Esophagus mucosa (tissue), 1 donor: ENCODE results near the gene PTPN14. TPM values are rescaled to one million over a fixed set of nuclear protein-coding genes. Genes with fewer than 3 reads are reported as not detected.

Experiments used
- ATAC-seq: fragments of 200-7000 bp; cut with Tn5 transposase; one replicate; pipeline ENCODE4 v1.9.1; 2020
- total RNA-seq: library from RNA; stranded (reverse); gene quantifications from one replicate; pipeline ENCODE4 v1.2.4, GENCODE V29; 2023
- donor health status: DM: yes; HTN: yes; CAD: no.

Gene PTPN14
- total RNA-seq, 1 donor from 2014 or later, result 25.3 TPM

DNA sequence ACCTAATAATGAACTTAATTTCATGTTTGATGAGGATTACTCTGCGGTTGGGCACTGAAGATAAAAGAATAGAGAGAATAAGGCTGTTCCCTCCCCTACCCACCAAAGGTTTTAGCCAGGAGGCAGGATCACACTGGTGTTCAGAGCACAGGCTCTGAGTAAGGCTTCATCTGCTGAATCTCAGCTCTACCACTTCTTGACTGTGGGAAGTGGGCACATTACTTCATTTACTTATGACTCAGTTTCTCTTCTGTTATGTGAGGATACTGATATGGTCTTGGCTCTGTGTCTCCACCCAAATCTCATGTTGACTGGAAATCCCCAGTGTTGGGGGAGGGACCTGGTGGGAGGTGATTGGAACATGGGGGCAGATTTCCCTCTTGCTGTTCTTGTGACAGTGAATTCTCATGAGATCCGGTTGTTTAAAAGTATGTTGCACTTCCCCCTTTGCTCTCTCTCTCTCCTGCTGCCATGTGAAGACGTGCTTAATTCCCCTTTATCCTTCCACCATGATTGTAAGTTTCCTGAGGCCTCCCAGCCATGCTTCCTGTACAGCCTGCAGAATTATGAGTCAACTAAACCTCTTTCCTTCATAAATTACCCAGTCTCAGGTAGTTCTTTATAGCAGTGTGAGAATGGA lies 190.8 kb downstream of the PTPN14 start:
- no peak for ATAC-seq

DNA sequence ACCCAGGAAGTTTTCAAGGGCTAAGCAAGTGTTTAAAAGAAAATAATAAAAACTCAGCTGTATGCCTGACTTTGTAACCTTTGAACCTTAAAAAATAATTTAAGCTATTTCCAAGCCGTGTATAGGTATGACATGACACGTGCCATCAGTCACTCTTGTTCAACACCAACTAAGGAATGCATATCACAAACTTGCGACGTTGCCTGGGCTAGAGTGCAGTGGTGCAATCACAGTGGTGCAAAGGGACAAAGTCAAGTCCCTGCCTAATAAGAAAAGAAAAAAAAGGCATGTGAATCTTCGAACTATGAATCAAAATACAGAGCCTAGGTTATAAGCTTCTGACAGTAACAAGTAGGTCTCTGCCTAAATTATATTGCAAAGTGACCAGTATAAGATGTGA lies 191.3 kb downstream of the PTPN14 start:
- no peak for ATAC-seq

DNA sequence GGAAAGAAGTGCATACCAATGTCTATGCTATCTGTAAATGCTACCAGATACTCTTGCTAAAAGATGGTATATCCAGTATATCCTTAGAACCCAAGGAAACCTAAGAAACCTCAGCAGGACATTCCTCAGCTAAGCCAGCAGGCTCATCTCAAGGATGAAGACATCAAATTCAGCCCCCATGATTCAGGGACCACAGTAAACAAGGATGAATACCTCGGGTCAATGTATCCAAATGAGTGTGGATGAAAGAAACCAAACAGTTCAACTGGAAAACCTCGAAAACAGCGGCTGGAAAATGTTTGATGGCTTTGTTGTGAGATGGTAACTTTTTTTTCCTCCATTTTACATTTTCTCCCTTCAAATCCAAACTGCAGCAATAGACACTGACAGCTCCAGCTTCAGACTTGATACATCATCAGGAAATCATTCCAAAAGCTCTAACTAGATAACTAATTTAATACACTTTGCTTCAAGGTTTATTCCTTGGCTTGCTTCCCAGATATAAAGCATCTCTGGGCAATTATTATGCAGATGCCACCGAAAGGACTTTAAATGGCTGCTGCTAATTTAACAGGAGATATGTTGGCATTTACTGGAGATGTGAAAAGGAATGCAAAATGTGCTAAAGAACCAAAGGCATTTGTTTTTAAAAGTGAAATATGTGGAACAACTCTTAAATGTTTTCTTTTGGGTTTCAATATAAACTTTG lies 196.8 kb downstream of the PTPN14 start:
- ATAC-seq, result no peak

DNA sequence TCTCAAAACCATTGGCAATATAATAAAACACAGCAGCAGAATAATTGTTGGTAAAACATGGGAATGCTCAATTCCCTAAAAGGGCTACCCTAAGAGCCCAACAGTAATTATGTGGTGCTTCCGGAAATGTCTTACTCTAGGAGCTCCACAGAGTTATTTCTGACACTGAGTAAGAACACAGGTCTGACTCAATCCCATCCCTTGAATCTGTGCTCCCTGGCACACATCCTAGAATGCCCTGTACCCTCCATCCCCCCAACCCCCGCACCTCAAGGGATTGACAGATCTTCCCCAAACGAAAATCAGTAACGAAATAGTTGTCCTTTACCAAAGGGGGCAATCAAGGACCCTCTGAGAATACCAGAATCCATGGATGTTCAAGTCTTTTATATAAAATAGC lies 198.6 kb downstream of the PTPN14 start:
- no peak for ATAC-seq

DNA sequence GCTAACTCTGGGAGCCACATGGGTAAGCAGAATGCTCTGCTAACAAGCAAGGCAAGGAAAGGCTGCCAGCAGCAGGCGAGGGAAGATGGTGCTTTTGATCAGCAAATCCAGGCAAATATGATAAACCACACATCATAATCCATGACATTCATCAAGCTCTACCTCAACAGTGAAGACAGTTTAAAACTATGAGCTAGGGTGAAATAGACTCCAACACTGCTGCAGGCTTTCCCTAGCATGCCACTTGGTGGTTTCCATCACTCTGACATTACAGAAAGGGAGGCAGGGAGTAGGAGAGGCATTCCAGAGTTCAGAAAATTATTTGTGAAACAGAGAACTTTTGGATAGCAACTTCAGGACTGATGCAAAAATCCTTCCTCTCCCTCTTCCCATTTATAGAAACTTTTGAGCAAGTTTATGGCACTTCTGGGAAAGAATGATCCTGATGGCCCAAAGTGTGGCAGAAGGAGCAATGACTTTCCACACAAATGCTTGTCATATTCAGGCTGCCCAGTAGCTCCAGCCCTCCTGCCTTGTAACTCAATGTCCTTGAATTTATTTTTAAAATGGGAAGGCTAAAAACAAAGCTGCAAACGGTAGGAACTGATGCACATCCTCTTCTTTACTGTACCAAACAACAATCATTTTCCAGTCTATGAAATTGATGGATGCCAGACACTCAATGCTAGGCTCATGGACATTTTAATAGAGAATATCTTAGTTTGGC lies 199.7 kb downstream of the PTPN14 start:
- no peak for ATAC-seq

DNA sequence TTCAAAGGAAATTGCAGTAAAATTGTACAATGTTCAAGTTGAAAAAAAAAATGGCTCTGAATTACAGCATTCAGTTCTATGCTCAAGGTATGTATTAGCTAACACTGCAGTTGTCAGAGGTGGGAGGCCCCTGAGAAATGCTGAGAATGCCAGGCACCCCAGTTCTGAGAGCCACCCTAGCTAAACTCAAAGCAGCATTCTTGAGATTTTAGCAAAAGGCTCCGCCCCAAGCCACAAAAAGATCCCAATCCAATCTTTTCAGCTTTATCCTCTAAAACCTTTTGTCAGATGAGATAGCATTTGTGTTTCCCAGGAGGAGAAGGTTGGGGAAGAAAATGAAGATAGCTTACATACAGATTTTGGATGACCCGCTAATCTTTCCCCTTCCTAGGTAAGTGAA lies 201.6 kb downstream of the PTPN14 start:
- no peak for ATAC-seq

DNA sequence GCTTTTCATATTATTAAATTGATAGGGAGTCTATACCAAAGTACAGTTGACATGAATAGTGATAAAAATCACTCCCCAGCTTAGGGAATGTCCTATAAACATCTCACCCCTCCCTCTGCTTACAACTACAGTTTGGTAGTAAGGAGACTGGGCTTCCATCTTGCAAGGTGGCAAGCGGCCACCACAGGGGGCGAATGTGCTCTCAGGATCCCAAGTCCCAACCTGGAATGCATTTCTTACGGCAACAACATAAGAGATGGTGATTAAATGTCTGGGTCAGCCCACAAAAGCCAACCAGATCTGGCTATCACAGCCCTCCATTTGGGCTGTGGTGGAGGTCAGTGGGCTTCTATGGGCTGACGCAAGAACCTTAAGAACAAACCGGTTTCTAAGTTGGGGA lies 202.4 kb downstream of the PTPN14 start:
- no peak for ATAC-seq

DNA sequence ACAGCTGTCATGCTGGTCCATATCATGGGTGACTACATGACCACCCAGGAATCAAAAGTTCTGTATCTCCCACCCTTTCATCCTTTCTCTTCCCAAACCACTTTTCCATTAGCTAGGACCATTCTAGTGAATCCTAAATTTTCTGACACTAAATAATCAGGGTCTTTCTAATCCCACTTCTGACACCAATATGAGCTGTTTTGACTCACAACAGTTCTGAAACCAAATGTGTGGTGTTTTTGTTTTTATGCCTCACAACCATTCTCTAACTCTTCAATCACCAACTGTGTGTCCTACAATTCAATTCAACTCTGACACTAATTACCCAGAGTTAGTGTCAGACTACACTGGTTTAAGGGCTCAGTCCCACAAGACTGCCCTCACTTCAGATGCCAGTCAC lies 206.5 kb downstream of the PTPN14 start:
- ATAC-seq, result no peak

DNA sequence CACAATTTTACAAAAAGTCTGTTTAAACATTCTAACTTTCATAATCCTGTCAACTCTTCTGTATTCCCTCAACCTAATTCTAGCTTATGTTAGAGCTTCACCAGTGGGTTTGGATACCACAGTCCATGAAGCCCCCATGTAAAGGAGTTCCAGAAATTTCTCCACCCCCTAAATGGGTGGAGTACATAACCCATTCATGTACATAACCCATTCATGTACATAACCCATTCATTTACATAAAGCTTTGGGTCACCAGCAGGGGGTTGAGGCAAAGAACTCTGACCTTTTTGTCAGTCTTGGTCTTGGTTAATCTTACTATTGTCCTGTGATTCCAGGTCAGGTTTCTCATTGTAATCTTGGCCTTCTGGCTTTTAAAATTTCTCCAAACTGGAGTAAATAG lies 208.9 kb downstream of the PTPN14 start:
- no peak for ATAC-seq

DNA sequence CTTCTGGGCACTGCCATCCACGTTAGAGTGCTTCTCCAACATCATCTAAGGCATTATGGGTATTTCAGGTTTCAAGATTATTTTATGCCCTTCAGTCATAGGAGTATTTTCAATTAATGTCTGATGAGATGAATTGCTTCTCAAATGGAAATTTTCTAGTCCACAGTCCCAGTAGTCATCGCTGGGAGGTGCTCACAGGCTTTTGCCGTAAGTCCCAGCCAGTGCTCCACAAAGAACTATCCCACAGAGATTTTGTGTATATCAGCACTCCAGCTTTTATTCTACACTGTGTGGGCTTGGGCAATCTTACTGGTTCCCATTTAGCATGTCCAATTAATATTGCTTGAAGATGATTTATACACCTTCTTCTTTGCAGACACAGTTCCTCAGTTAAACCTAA lies 209.5 kb downstream of the PTPN14 start:
- no peak for ATAC-seq

DNA sequence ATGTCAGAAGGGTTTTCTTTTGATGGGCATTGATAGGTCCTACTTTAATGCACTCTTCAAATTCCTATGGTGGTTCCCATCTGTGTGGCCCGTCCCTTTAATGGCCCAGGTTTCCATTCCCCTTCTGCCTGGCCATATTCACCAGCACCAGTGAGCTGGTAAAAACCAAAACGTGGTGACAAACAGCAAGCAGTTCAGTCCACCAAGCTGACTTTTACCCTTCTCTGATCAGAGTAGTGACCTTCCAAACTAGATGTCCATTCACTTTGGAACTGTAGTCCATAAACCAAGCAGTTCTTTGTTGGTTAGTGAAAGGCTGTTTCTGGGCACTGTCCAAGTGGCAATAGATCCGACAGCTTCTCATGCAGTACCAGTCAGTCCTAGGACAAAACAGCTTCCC lies 209.9 kb downstream of the PTPN14 start:
- ATAC-seq, result no peak

DNA sequence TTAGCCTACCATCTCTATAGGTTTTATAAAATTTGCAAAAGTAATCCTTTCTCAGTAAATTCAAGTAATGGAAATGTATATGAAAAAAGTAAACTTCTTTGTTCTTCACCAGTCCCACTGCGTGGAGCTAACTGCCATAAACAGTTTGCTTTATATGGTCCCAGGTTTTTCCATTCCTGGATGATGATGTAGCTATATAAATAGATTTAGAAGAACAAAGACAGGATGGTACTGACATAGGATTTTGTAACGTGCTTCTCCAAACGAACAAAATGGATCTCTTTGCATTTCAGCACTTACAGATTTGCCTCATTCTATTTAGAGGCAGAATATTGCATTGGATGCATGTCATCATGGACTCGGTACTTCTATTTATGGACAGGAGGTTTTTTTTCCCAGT lies 213.2 kb downstream of the PTPN14 start:
- ATAC-seq, result no peak

DNA sequence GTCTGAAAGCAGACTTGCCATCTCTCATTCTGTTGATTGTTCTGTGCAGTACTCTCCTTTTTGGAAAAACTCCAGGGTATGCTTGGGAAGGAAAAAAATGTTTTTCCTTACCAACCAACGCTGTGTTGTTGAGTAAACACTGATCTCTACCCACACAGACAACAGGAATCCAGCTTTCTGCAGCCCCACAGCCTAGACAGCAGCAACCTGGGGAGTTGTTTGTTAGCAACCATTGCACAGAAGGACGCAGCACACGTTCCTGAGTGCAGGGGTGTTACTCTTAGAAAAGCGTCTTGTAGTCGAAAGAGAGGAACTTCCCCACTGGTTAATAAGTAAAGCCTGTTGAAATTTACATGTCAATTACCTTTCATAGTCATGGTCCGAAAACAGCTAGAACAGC lies 213.9 kb downstream of the PTPN14 start:
- ATAC-seq, result no peak

DNA sequence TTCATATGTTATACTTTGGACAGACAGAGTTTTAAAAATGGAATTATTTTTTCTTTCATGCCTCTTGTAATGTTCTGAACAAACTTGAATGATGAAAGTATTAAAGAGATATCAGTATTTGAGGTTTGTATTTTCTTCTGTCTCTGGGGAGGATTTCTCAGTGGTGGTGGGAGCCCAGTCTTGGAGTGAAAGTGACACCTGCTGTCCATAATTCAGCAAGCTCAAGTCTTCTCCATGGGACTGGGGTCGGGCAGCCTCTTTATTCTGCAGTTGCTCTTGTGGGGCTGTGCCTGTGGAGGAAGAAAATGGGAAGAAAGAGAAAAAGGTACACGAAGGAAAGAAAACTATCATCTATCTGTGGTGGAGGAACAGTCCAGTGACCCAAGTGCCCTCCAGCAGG lies 214.4 kb downstream of the PTPN14 start:
- no peak for ATAC-seq

DNA sequence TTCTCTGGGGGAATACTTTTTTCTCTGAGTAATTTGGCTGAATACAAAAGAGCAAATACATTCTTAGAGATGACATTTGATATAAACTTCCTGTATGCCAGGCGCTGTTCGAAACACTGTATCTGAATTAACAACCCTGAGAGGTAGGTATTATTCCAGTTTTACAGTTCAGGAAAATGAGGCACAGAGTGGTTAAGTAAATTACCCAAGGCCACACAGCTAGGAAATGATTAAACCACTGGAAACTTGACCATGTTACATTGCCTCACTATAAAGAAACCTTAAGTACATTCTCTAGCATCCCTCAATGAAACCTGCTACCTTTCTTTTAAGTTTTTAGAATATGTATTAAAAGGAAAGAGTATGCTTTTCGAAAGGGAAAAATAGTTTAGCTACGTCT lies 215.8 kb downstream of the PTPN14 start:
- no peak for ATAC-seq

DNA sequence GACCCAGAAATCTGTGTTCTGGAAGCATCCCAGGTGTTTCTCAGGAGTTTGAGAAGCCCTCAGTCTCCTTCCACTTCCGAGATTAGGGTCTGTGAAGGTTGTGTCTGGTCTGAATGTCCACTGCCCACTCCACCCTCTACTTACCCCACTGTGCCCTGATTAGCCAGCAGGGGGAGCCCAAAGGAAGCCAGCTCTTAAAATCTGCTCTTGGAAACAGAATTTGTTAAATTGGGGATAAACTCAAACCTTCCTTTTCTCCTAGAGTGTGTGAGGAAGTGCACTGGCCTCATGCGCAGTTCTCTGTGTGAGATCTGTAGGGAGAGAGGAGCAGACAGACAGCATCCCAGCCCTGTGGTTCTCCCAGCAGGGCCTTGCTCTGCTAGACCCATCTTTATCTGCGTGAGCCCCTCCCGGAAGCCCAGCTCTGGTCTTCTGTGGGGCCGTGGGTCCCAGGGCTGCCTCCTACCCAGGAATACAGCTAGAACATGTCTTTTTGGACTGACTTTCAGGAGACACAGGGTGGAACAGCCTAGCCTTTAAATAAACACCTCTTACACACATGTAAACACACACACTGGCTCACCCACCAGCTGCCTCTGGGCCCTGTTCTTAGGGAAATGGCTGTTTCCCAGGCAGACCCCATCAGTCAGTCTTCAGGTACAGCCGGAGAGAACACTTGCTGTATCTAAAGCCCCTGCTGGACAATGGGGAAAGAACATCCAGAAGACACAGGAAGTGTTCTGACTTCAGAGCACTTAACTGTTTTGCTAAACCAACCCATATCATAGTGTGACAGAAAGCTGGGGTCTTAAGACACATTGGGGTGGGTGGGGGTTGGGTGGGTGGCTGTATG lies 218.2 kb downstream of the PTPN14 start:
- ATAC-seq, result no peak

DNA sequence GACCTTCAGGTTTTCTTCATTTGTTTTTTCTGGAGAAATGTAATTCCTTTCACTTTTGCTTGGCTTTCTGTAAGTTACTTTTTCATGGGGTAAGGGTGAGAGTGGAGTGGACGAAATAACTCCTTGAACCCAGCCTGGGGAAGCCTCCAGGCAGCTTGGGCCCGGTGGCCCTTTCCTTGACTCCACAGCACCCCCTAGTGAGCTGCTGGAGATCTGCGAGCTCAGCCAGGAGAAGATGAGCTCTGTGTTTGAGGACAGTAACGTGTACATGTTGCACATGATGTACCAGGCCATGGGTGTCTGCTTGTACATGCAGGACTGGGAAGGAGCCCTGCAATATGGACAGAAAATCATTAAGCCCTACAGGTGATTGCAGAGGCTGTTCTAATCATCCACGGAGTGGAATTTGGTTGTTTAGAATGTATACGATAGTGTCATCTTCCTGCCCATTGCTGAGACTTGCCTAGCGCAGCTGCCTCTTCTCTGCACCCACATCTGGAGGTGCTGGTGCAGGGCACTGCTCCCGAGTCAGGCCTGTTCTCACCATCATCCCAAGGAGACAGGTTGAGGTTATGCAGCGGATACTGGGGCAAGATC lies 219.5 kb downstream of the PTPN14 start:
- peak; percentile 31 for ATAC-seq

DNA sequence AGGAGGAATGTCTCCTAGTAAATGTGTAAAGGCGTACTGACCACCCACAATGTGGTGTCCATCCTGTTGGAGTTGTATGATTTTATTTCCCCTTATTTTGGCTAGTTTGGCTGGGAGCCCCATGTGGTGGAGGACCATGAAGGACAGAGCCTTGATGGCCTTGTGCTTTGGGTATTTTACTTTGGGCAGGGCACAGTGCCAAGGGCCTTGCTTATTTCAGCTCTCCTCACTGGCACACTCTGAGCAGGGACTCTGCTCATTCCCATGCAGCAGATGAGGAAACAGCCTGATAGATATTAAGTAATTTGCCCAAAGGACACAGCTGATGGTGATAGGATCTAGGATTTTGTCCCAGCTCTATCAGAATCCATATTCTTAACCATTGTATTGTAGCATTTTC lies 220.2 kb downstream of the PTPN14 start:
- ATAC-seq, result no peak

DNA sequence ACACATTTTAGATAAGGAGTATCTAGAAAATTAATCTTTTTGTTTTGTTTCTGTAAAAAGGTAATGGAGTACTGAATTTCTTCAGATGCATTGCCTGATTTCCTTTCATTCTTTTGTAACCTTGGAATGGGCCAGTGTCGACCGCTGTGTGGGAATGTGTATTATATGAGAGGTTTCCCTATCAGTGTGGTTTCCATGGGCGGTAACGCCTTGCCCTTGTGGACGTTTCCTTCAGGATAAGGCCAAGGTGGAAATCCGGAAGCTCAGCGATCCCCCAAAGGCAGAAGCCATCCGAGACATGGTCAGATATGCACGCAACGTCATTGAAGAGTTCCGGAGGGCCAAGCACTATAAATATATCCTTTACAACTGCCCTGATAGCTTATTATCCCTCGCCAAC lies 220.7 kb downstream of the PTPN14 start:
- ATAC-seq, result no peak

DNA sequence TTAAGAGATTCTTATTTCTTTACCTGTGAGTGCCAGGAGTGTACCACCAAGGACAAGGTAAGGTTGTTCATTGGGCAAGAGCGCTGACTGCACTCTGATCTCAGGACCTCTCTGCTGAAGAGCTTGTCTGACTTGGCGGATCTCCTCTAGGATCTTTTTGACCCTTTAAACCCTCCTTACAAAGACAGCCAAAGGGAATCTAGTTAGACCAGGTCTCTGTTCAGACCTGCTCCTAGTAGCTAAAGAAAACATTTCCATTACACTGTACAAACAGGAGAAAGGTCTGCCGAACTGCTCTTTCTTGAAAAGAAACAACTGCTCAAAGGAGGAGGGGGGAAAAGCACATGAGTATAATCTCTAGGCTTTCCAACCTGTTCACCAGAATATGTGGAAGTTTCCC lies 221.2 kb downstream of the PTPN14 start:
- ATAC-seq, result peak; percentile 79

DNA sequence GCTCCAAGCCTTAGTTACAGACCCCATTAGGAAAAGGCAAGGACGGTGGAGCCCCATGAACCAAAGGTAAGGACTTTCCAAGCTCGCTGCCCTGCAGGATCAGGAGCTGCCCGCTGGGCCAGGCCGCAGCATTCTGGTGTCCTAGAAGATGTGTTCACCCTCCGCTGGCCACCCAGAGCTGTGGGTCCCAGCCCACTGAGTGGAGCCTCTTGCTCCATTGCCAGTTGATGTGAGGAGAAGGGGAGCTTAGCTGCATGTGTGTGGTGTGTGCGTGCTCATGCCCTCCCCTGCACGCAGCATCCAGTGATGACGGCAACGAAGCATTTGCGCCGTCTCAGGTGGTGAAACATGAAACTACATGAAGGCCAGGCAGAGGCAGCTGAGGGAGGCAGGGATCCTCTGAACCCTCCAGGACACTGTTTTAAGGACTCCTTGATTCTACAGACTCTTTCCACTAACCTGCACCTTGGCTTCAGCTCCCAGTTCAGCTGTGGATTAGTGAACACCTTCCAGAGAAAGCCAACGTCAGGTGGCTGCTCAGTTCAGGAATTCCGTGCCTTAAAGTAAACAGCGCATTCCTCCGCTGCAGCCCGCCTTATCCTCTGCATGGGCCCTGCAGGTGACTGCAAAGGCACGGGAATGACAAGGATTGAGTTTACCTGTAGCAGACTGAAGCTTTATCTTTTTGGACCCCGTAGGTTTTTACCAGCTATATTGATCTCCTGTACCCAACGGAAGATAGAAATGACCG lies 221.8 kb downstream of the PTPN14 start:
- peak; percentile 42 for ATAC-seq
